HG03460 (cell line): ENCODE results near the gene CBFA2T2.
"Not testable (repeated sequence)": the region's sequence is repeated elsewhere in the genome, so short reads cannot be mapped to it uniquely, and the experiment has no call there.

ENCODE experiments used
- ATAC-seq: cut with Tn5 transposase; IDR thresholded peaks from one replicate; pipeline ENCODE4 v1.9.1; 2021; ENCODE audit not compliant: unreplicated experiment

The CBFA2T2 gene

DNA sequence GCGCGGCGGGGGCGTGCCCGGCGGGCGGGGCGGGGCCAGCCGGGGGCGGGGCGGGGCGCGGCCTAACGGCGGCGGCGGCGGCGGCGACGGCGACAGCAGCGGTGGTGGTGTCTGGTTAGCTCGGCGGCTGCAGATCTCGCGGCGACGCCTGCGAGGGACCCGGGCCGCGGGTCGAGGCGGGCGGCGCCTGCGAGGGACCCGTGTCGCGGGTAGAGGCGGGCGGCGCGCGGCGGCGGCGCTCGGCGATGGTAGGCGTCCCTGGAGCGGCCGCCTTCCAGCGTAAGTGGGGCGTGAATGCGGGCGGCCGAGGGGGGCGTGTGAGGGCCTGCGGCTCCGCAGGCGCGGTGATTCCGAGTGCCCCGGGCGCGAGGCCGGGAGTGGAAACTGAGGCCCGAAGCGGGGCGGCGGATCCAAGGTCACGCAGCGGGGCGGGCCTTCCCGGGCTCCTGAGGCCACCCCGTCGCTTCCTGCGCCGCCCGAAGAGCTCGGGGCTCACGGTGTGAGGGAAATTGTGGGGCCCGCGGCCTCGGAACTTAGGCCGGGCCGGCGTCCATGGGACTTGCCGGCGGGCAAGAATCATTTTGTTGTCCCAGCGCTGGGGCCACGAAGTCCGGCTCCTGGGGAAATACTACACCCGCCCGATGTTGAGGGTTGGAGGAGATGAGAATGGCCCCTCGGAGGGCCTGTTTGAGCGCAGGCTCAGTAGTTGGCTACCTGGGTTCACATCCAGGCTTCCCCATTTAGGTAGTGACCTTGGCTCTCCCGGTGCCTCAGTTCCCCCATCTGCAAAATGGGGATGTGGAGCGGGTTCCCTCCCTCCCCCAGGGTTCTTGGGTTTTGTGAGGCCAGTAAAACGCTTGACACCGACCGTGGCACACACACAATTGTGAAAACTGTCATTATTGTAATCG lies at the start of gene CBFA2T2:
Gene CBFA2T2, plus strand, starts transcription at position 74 of the 911 bp plus-strand sequence. Its CDS starts 172 bp downstream, at position 246.
- ATAC-seq, result peak; percentile 42

DNA sequence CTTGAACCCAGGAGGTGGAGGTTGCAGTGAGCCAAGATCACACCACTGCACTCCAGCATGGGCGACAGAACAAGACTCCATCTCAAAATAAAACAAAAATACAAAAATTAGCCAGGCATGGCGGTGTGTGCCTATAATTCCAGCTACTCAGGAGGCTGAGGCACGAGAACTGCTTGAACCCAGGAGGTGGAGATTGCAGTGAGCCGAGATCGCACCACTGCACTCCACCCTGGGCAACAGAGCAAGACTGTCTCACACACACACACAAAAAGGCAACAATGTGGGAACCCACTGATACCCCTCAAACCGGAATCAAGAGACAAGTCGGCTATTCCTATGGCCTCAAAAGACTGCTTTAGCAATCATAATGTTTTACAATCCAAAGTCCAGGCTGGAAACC lies 49.3 kb upstream of the CBFA2T2 start:
- not testable (repeated sequence) for ATAC-seq

DNA sequence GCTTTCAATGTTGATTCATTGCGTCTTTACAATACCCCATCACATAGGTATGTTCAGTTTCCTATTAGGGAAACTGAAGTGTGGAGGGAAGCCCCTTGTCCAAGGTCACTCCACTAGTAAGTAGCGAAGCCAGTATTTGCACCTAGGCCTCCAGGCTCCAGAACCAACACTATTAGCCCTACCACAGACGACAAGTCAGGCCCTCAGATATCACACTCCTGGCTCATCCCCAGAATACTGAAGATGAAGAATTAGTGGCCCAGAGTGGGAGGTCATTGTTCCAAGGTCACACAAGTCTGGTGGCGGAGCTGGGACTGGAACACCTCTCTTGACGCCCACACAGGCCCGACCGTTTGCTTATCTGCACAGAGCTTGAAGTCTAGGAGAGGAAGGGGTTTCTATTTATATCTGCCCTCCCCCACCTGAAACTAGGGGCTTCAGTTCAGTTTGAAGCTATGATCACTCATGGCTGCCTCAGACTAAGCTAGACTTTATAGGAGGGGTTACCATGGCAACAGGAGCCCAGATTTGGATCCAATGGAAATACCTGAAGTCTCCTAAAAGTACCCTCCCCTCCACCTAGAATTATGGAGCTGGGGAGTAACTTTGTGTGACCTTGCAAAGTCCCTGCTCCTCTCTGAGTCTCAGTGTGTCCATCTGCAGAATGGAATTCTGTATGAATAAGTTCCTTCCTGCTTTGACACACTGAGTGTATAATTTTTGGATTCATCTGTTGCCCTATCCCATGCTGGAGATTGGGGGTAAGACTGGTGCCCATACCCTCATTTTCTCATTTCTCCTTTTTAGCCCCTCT lies 48.5 kb upstream of the CBFA2T2 start:
- ATAC-seq, result no peak

DNA sequence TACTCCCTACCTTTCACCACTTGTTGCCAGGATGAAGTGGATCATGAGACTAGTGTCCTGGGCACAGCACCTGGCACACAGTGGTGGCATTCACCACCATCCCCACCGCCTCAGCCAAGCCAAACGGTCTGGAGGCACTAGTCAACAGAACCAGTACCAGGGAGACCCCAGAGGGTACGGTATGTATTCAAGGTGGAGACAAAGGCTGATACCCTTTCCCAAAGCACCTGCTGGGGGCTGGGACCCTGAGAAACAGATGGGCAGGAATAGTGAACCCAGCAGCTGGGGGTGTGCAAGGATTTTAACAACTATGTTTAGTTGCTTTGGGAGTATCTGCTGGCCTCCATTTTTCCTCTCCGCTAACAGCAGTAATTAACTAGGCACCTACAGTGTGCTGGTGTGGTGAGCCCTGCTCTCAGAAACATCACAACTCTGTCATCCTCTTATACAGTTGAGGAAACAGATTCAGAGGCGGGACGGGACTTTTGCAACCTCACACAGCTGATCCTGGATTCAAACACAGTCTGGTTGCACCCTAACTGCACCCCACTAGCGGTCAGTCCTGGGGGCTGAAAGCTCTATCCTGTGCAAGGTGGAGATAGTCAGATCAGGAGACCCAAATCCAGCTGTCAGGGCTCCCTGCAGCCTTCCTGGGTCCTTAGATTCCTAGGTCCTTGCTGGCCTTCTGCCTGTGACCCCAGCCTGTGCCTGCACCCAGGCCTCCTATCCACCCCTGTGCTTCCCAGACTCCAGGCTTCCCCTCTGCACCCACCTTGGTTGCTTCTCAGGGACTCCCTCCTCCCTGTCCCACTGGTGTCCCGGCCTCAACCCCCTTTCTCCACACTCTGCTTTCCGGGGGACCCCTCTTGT lies 47.5 kb upstream of the CBFA2T2 start:
- no peak for ATAC-seq

DNA sequence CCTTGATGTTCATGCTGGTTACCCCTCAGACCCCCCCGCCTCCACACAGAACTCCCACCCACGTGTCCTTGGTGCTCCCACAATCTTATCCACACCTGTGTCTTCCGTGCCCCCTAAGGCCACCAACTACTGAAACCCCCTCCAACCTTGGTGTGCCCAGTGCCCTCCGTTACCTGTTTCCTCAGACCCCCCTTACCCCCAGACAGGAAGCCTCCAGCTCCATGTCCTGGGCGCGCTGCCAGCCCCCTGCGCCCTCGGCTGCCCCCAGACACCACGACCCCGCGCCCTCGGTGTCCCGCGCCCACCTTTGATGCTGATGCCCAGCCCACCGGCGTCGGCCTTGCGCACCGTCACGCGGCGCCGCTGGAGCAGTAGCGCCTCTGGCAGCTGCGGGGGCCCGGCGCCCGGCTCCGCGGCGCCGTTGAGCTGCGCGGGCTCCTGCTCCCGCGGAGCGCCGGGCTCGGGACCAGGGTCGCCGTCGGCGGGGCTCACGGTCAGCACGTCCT lies 46.8 kb upstream of the CBFA2T2 start:
- peak; percentile 10 for ATAC-seq

DNA sequence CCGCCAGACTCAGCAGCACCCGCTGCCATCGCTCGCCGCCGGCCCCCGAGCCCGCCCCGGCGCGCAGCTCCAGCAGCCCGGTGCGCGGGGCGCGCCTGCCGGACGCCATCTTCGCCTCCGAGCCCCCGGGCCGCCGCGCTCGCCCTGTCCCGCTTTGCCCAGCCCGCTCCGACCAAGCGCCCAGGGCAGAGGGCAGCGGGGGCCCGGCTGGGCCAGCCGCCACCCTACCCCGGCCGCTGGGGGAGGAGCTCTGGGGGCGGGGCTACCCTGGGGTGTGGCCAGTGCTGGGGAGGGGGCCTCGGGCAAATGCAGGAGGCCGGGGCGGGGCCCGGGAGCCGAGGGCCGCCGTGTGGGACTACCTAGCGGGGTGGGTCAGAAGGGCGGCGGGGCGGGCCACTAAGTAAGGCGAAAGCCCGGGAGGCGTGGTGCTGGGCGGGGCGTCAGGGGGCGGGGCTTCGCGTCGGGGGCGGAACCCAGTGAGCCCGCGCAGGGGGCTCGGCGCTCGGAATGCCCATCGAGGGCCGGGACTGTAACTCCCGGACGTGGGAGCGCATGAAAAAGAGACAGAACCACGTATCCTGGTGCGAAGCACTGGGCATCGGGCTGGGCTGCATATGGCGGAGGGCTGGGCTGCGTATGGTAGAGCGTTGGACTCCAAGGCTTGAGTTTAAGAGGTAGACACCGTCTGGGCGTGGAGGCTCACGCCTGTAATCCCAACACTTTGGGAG lies 46.2 kb upstream of the CBFA2T2 start, which contains the start of gene SNTA1:
Gene SNTA1, minus strand, starts transcription at position 252 of the 728 bp plus-strand sequence. Its CDS starts 143 bp downstream, at position 109.
- peak; percentile 74 for ATAC-seq

DNA sequence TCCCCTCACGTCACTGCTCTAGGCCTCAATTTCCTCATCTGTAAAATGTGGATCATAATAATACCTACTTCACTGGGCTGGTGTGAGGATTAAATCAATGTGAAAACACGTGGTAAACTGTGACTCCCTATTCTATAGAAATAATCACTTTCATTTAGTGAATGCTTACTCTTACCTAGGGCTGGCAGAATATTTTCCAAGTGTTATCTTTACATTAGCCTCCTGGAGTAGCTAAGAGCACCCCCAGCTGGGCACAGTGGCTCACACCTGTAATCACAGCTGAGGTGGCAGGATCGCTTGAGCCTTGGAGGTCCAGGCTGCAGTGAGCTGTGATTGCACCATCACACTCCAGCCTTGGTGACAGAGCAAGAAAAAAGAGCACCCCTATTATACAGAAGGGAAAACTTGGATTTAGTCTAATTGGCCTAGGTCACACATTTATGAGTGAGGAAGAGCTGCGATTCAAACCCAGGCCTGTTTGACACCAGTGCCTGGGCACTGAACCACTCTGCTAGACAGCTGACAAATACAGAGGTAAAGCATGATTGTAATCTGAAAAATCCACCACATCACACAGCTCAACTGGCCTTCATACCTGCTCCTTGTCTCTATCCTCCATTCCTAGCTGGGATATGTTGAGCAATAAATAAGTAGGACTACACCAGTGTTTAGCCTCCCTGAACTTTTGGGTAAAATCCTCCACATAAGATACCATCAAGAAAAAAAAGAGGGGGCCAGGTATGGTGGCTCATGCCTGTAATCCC lies 44.9 kb upstream of the CBFA2T2 start:
- no peak for ATAC-seq

DNA sequence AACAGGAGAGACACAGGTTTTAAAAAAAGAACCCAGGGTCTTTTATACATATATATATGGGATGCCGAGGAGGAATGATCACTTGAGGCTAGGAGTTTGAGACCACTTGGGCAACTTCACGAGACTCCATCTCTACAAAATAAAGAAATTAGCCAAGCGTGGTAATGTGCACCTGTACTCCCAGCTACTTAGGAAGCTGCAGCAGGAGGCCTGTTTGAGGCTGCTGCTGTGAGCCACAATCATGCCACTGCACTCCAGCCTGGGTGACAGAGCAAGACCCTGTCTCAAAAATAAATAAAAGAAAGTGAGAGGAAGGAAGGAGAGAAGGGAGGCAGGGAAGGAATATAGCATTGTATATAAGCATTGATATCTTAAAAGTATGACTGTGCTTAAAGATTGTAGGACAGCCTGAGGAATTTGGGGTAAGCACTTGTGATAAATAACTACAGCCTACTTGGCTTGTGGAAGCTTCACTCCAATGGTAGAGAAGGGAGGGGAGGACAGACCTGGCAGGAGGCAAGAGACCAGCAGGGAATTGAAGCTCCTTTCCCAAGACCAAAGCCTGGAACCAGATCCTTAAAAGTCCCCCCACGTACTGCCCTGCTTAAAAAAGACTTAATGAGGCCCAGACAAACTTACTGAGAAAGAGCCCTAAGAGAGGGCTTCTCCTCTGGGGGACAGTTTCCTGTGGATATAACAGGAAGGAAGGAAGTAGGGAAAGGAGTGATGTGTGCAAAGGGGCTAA lies 43.8 kb upstream of the CBFA2T2 start:
- no peak for ATAC-seq

DNA sequence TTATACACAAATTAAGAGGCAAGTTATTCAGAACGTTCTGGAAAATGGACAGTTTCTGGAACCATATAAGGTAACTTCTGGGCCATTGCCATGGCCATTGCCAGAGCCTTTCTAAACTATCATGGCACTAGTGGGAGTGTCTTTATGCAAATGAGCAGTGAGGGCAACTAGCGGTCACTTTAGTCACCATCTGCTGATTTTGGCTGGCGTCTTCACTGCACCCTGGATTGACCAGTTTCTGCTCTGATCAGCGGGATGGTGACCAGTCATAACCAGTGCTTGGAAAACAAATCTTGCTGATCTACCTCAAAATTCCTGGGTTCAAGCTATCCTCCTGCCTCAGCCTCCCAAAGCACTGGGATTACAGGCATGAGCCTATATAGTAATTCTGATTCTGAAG lies 39.0 kb upstream of the CBFA2T2 start:
- no peak for ATAC-seq

DNA sequence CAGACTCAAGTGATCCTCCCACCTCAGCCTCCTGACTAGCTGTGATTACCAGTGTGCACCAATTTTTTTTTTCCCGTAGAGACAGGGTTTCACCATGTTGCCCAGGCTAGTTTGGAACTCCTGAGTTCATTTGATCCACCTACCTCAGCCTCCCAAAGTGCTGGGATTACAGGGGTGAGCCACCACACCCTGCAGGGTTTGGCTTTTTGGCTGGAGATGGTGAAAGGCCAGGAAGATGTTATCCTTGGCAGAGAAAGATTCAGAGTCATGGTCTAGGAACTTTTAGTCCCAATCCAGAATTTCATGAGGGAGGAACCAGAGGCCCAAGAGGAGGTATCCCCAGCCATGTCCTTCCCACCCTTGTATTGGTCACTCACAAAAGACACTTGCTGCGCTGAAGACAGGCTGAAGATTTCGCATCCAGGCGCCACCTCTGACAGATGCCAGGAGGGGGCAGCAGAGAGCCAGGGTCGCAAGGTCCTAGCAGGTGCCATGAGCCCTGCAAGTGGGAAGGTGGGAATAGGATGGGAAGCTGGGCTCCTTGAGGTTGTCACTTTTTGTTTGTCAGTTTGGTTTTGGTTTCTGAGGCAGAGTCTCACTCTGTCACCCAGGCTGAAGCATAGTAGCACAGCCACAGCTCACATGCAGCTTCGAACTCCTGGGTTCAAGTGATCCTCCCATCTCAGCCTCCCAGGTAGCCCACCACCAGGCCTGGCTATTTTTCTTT lies 32.8 kb upstream of the CBFA2T2 start:
- ATAC-seq, result not testable (repeated sequence)

DNA sequence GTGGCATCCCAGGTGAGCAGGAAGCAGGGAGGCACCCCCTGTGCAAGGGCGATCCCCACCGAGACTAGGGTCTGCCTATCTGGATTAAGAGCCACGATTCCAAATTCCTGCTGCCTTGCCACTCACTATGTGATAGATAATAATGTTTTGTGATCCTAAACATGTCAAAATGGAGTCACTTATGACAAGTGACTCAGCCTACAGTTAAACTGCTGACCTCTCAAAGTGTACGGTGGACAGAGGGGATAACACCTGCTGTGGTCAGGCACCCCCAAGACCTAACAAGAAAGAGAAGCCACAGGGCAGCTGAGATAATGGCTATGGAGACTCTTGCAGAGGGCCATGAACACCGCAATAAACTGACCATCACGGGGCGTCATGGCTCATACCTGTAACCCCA lies 30.3 kb upstream of the CBFA2T2 start:
- ATAC-seq, result no peak

DNA sequence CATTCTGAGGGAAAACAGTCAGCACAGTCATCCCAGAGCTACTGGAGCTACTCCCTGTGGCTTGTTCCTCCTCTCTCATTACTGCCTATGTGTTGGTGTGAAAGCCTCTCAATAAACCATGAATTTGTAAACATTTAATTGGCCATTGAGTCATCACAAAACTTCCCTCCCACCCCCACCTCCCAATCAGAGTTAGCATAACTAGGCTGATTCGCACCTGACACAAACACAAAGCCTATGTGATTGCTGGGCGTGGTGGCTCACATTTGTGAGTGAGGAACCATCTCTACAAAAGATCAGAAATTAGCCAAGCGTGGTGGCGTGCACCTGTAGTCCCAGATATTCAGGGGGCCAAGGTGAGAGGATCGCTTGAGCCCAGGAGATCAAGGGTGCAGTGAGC lies 29.2 kb upstream of the CBFA2T2 start:
- ATAC-seq, result no peak

DNA sequence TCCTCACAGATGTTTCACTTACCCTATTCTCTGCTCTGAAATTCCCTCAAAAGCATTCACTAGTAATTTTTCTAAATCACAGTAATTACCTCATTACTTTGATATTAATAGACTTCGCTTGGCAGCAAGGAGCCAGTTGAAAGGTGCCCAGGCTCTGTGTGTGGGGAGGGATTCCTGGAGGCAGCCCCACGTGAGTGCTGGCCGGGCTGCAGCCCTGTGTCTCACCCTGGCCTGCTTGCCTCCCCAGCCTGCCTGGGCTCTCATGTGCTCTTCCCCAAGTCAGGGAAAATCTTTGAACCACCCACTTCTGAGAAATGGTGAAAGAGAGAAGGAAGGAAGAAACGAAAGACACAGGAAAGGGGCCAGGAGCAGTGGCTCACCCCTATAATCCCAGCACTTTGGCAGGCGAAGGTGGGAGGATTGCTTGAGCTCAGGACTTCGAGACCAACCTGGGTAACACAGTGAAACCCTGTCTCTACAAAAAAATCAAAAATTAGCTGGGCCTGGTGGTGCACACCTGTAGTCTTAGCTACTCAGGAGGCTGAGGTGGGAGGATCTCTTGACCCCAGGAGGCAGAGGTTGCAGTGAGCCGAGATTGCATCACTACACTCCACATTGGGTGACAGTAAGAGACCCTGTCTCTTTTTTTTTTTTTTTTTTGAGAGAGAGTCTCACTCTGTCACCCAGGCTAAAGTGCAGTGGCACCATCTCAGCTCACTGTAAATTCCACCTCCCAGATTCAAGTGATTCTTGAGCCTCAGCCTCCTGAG lies 26.4 kb upstream of the CBFA2T2 start:
- no peak for ATAC-seq

DNA sequence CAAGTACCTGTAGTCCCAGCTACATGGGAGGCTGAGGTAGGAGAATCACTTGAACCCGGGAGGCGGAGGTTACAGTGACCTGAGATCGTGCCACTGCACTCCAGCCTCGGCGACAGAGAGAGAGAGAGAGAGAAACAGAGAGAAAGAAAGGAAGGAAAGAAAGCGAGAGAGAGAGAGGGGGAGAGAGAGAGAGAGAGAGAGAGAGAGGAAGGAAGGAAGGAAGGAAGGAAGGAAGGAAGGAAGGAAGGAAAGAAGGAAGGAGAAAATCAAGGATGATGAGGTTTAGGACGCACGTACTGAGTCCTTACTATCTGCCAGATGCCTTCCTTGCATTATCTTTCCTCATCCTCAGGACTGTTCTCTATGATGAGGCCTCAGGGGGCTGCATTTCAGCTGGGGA lies 25.1 kb upstream of the CBFA2T2 start:
- not testable (repeated sequence) for ATAC-seq

DNA sequence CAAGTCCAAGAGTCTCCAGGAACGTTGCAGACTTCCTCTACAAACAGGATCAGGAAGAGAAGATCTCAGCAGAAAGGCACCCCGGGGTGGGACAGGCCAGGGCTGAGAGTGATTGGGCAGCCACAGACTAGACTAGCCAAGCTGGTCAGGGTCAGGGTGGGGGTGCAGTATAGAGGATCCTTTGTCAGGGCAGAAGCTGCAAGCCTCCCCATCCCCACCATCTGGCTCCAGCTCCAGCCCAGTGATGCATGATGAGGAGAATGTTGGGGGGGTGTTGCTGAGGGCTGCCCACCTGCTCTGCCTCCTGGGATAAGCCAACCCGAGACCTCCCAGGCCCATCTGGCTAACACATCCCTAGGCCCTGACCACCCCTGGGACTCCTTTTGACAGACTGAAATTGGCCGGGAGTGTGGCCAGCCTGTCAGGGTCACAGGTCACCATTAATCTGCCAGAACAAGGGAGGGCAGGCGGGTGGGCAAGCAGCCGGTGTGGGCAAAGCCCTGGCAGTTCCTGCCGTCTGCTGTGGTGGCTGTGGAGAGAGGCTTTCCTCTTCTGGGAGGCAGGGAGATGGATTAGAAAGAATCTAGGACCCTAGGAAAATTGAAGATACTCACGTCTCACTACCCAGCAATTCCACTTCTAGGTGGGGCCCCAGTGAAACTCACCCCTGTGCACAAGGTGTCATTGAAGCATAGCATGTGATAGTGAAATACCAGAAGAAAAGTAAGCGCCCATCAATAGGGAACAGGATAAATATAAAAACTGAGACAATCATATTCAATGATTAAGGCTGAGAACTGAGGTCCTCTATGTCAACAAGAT lies 24.2 kb upstream of the CBFA2T2 start:
- ATAC-seq, result no peak

DNA sequence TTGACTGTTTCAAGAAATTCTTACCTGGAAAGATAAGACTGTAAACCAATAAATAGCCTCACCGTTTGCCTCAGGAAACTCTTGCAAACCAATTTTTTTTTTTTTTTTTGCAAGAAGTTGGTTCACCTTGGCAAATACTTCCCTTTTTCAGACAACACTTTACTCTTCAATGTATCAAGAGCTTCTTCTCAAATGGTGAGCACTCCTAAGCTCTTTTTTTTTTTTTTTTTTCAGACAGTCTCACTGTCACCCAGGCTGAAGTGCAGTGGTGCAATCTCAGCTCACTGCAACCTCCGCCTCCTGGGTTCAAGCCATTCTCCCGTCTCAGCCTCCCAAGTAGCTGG lies 23.6 kb upstream of the CBFA2T2 start:
- ATAC-seq, result no peak
